HCT116 (cell line): ENCODE results near the gene CCBE1. TPM values are rescaled to one million over a fixed set of nuclear protein-coding genes. Genes with fewer than 3 reads are reported as not detected.

ENCODE experiments used
- ATAC-seq: fragments of 200-7000 bp; cut with Tn5 transposase; 2 replicates; pipeline ENCODE4 v1.9.1; 2020; ENCODE audit warnings: mild to moderate bottlenecking, moderate library complexity
- BruUV-seq: library from RNA; stranded (reverse); fragments of 400-500 nt; replicated peaks from 2 replicates; lab custom pipeline; 2021; lab: Mats Ljungman, UMichigan
- CTCF ChIA-PET: fragments of 300-600 bp; sonication (Branson Sonifier 250); formaldehyde crosslinking; loops from one replicate; lab custom pipeline; 2021; ENCODE audit warnings: antibody characterized with exemption; lab: Charles Lee
- POLR2A ChIA-PET: fragments of 300-600, 350-600 bp; sonication (Branson Sonifier 250); formaldehyde crosslinking; loops from one replicate; lab custom pipeline; 2021; ENCODE audit warnings: antibody characterized with exemption; lab: Charles Lee
- RAD21 ChIA-PET, 2 experiments: fragments of 300-600 bp; sonication (Branson Sonifier 250); formaldehyde crosslinking; loops; one replicate each; lab custom pipeline; 2023; ENCODE audit warnings: low total read pairs in 2 of 2; ENCODE audit not compliant: uncharacterized antibody in 2 of 2, unreplicated experiment in 2 of 2, low non-redundant PET in 1 of 2; lab: Charles Lee
- DNase-seq: peaks from one replicate; pipeline ENCODE4 v3.0.0-alpha.2; 2010; ENCODE audit warnings: low read depth, low spot score
- H2AFZ ChIP-seq: fragments of 200-600 bp; shearing (Covaris generic), sonication (generic); 2 replicates; pipeline ENCODE4 v1.6.1; 2017; ENCODE audit warnings: low read depth, mixed run types, mixed read lengths, antibody characterized with exemption, low read length; ENCODE audit not compliant: poor library complexity, severe bottlenecking
- H3K27ac ChIP-seq: 2 replicates; pipeline ENCODE4 v1.5.1; 2012; ENCODE audit warnings: low read depth, low read length
- H3K27me3 ChIP-seq: fragments of 200-600 bp; sonication (generic); 2 replicates; pipeline ENCODE4 v1.6.1; 2016; ENCODE audit warnings: mixed run types, low read length, mixed read lengths; ENCODE audit not compliant: insufficient read depth
- H3K36me3 ChIP-seq, 2 experiments: fragments of 200-500 bp in 1 of 2; fragments of 200-600 bp in 1 of 2; sonication (Bioruptor generic) in 1 of 2; sonication (generic) in 1 of 2; 2 replicates each; pipeline versions ENCODE4 v1.5.1 to v1.6.1; 2014 to 2016; ENCODE audit warnings: low read length in 2 of 2, inconsistent platforms in 1 of 2, mixed read lengths in 1 of 2, mixed run types in 1 of 2; ENCODE audit not compliant: insufficient read depth in 2 of 2, control insufficient read depth in 1 of 2
- H3K4me1 ChIP-seq, 2 experiments: fragments of 200-600 bp in 1 of 2; sonication (generic) in 1 of 2; 2 replicates each; pipeline versions ENCODE4 v1.5.1 to v1.6.1; 2012 to 2017; ENCODE audit warnings: low read length in 2 of 2, inconsistent platforms in 1 of 2, mild to moderate bottlenecking in 1 of 2, mixed read lengths in 1 of 2, mixed run types in 1 of 2, moderate library complexity in 1 of 2; ENCODE audit not compliant: insufficient read depth in 2 of 2, control insufficient read depth in 1 of 2
- H3K4me2 ChIP-seq: fragments of 200-600 bp; sonication (generic); 2 replicates; pipeline ENCODE4 v1.6.1; 2017; ENCODE audit warnings: mixed run types, low read length, mixed read lengths
- H3K4me3 ChIP-seq, 2 experiments: fragments of 200-600 bp in 1 of 2; sonication (generic) in 1 of 2; replicated peaks in 1 of 2; 2 replicates each; pipeline ENCODE4 v1.5.1; 2011 to 2016; ENCODE audit warnings: low read length in 2 of 2, control low read depth in 1 of 2, low read depth in 1 of 2, mild to moderate bottlenecking in 1 of 2, mixed read lengths in 1 of 2, mixed run types in 1 of 2
- H3K79me2 ChIP-seq: fragments of 200-600 bp; sonication (generic); 2 replicates; pipeline ENCODE4 v1.6.1; 2017; ENCODE audit warnings: mild to moderate bottlenecking, mixed run types, low read length, moderate library complexity, mixed read lengths; ENCODE audit not compliant: insufficient read depth
- H3K9ac ChIP-seq: fragments of 200-600 bp; sonication (generic); 2 replicates; pipeline ENCODE4 v1.6.1; 2016; ENCODE audit warnings: low read length, mixed read lengths
- H3K9me2 ChIP-seq: fragments of 200-600 bp; sonication (generic), shearing (Covaris generic); 2 replicates; pipeline ENCODE4 v1.6.1; 2017; ENCODE audit warnings: mixed run types, mild to moderate bottlenecking, moderate library complexity; ENCODE audit not compliant: insufficient read depth
- H3K9me3 ChIP-seq, 2 experiments: fragments of 200-500 bp in 1 of 2; fragments of 200-600 bp in 1 of 2; sonication (Bioruptor generic) in 1 of 2; sonication (generic) in 1 of 2; 2 replicates each; pipeline ENCODE4 v1.6.1; 2014 to 2017; ENCODE audit warnings: low read length in 2 of 2, mixed read lengths in 2 of 2, inconsistent platforms in 1 of 2, low read depth in 1 of 2, mild to moderate bottlenecking in 1 of 2, mixed run types in 1 of 2, moderate library complexity in 1 of 2; ENCODE audit not compliant: control insufficient read depth in 1 of 2, insufficient read depth in 1 of 2
- H4K20me1 ChIP-seq: fragments of 200-600 bp; sonication (generic), shearing (Covaris generic); 2 replicates; pipeline ENCODE4 v1.6.1; 2017; ENCODE audit warnings: mixed run types, mild to moderate bottlenecking, moderate library complexity; ENCODE audit not compliant: insufficient read depth
- CEBPB ChIP-seq: IDR thresholded peaks from 2 replicates; pipeline ENCODE4 v1.6.1; 2012; ENCODE audit warnings: low read depth
- EGR1 ChIP-seq: IDR thresholded peaks from 2 replicates; pipeline ENCODE4 v1.6.1; 2012; ENCODE audit warnings: low read depth
- EZH2 ChIP-seq: fragments of 200-600 bp; sonication (generic); IDR thresholded peaks from 2 replicates; pipeline ENCODE4 v1.6.1; 2017; ENCODE audit warnings: antibody characterized with exemption, mixed run types
- EZH2phosphoT487 ChIP-seq: fragments of 200-600 bp; IDR thresholded peaks from 2 replicates; pipeline ENCODE4 v1.6.1; 2018; ENCODE audit warnings: antibody characterized with exemption, borderline replicate concordance
- FOSL1 ChIP-seq: IDR thresholded peaks from 2 replicates; pipeline ENCODE4 v1.6.1; 2012; ENCODE audit warnings: low read depth
- JUND ChIP-seq: IDR thresholded peaks from 2 replicates; pipeline ENCODE4 v1.6.1; 2012
- POLR2A ChIP-seq: IDR thresholded peaks from 2 replicates; pipeline ENCODE4 v1.7.0; 2011; ENCODE audit warnings: borderline replicate concordance; ENCODE audit not compliant: insufficient read depth, insufficient read length; ENCODE audit errors: extremely low read depth
- POLR2AphosphoS5 ChIP-seq: IDR thresholded peaks from 2 replicates; pipeline ENCODE4 v1.6.1; 2011; ENCODE audit warnings: mild to moderate bottlenecking, low read depth, low read length, moderate library complexity
- RAD21 ChIP-seq: IDR thresholded peaks from 2 replicates; pipeline ENCODE4 v1.6.1; 2012; ENCODE audit warnings: low read depth, mild to moderate bottlenecking
- SP1 ChIP-seq: IDR thresholded peaks from 2 replicates; pipeline ENCODE4 v1.6.1; 2012; ENCODE audit warnings: low read depth
- SRF ChIP-seq: IDR thresholded peaks from 2 replicates; pipeline ENCODE4 v1.6.1; 2012; ENCODE audit warnings: low read depth
- TCF7L2 ChIP-seq: IDR thresholded peaks from 2 replicates; pipeline ENCODE4 v1.7.0; 2011; ENCODE audit warnings: borderline replicate concordance, inconsistent platforms; ENCODE audit not compliant: insufficient read depth, insufficient read length; ENCODE audit errors: extremely low read depth
- ZFX ChIP-seq: fragments of 450-650 bp; IDR thresholded peaks from 2 replicates; pipeline ENCODE4 v1.6.1; 2017
- ZNF274 ChIP-seq: fragments of 200-500 bp; sonication (Bioruptor generic); IDR thresholded peaks from 2 replicates; pipeline ENCODE4 v1.6.1; 2014; ENCODE audit warnings: mild to moderate bottlenecking, low read depth, low read length, inconsistent platforms
- intact Hi-C: fragments of 100-400 bp; cut with micrococcal nuclease; formaldehyde crosslinking; loops from 2 replicates; pipeline ENCODE4 v1.10.0; 2022
- total RNA-seq: library from RNA; stranded (reverse); gene quantifications from one replicate; pipeline ENCODE4 v1.2.1, GENCODE V29; 2021; ENCODE audit not compliant: unreplicated experiment
- TF ChIP-seq, protein P1 (sequence below): IDR thresholded peaks from 2 replicates; pipeline ENCODE4 v1.6.1; 2012
- TF ChIP-seq, protein P2 (sequence below), 3 experiments: fragments of 200-600 bp in 1 of 3; sonication (generic) in 1 of 3; IDR thresholded peaks in 2 of 3; conservative IDR thresholded peaks in 1 of 3; 2 replicates each; pipeline ENCODE4 v1.5.1; 2012 to 2017; ENCODE audit warnings: low read depth in 2 of 3, low read length in 2 of 3, antibody characterized with exemption in 1 of 3, borderline replicate concordance in 1 of 3, control low read depth in 1 of 3, mild to moderate bottlenecking in 1 of 3, mixed read lengths in 1 of 3, mixed run types in 1 of 3, moderate library complexity in 1 of 3; ENCODE audit not compliant: insufficient read depth in 1 of 3
- TF ChIP-seq, protein P3 (sequence below): IDR thresholded peaks from 2 replicates; pipeline ENCODE4 v1.6.1; 2012
- TF ChIP-seq, protein P4 (sequence below): IDR thresholded peaks from 2 replicates; pipeline ENCODE4 v1.6.1; 2012; ENCODE audit warnings: low read depth
- TF ChIP-seq, protein P5 (sequence below): IDR thresholded peaks from 2 replicates; pipeline ENCODE4 v1.6.1; 2011; ENCODE audit warnings: mild to moderate bottlenecking, low read length, moderate library complexity; ENCODE audit not compliant: insufficient replicate concordance; ENCODE audit errors: extremely low read depth

CCBE1 gene
- total RNA-seq, 1 experiment from 2014 or later = 0.84 TPM

DNA sequence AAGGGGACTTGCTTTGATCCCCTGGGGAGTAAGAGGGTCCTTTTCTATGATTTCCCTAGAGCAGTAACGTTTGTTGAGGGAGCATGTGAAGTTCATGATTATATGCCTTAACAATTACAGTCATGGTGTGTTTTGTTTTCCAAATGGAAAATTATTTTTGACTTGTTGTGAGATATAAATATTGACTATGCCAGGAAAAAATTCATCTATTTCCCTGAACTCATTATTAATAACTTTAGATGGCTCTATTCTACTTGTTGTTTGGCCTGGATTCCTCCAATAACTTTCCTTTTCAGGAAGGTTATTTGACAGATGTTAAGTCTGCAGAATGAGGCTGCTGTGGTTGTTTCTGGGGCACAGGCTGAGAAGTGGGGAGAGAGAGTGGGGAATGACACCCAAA, 266.1 kb downstream of the CCBE1 start:
- Histone ChIP-seq H3K27ac (no peak overlapping the region), H3K79me2 (no peaks in the 10 kb centered on the region), H3K4me1 (no peaks in the 10 kb centered on the region), H3K4me3 (no peak overlapping the region), H3K4me2 (no peak overlapping the region), H4K20me1 (no peaks in the 10 kb centered on the region), H3K36me3 (no peaks in the 10 kb centered on the region), H3K9me3 (no peaks in the 10 kb centered on the region), H3K9ac (no peak overlapping the region), H2AFZ (no peak overlapping the region), H3K27me3 (0 out of 2 replicates have a peak, but pooled peaks cover 3% of the 10 kb centered on the region), H3K9me2 (no peaks in the 10 kb centered on the region)
- BruUV-seq = no TSS peak
- ChIA-PET CTCF (no interaction called here), RAD21 (no interaction called here), POLR2A (no interaction called here)
- TF ChIP-seq, protein P1, sequence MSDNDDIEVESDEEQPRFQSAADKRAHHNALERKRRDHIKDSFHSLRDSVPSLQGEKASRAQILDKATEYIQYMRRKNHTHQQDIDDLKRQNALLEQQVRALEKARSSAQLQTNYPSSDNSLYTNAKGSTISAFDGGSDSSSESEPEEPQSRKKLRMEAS = no peak
- TF ChIP-seq ZNF274 (no peak), ZFX (no peak), FOSL1 (no peak), EZH2phosphoT487 (no peak), SP1 (no peak), SRF (no peak), EGR1 (no peak), JUND (no peak), EZH2 (no peak), CEBPB (no peak), POLR2A (no peak), POLR2AphosphoS5 (no peak), RAD21 (no peak), TCF7L2 (no peak)
- TF ChIP-seq, protein P2, sequence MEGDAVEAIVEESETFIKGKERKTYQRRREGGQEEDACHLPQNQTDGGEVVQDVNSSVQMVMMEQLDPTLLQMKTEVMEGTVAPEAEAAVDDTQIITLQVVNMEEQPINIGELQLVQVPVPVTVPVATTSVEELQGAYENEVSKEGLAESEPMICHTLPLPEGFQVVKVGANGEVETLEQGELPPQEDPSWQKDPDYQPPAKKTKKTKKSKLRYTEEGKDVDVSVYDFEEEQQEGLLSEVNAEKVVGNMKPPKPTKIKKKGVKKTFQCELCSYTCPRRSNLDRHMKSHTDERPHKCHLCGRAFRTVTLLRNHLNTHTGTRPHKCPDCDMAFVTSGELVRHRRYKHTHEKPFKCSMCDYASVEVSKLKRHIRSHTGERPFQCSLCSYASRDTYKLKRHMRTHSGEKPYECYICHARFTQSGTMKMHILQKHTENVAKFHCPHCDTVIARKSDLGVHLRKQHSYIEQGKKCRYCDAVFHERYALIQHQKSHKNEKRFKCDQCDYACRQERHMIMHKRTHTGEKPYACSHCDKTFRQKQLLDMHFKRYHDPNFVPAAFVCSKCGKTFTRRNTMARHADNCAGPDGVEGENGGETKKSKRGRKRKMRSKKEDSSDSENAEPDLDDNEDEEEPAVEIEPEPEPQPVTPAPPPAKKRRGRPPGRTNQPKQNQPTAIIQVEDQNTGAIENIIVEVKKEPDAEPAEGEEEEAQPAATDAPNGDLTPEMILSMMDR (IDR thresholded peaks at IDR 0.05 in 2 of 3, conservative IDR thresholded peaks at IDR 0.05 in 1 of 3; ENCODE audit: borderline replicate concordance in 1 of 3, insufficient read depth in 1 of 3, low read depth in 2 of 3, low read length in 2 of 3) = no peak
- TF ChIP-seq, protein P3, sequence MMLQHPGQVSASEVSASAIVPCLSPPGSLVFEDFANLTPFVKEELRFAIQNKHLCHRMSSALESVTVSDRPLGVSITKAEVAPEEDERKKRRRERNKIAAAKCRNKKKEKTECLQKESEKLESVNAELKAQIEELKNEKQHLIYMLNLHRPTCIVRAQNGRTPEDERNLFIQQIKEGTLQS = no peak
- TF ChIP-seq, protein P4, sequence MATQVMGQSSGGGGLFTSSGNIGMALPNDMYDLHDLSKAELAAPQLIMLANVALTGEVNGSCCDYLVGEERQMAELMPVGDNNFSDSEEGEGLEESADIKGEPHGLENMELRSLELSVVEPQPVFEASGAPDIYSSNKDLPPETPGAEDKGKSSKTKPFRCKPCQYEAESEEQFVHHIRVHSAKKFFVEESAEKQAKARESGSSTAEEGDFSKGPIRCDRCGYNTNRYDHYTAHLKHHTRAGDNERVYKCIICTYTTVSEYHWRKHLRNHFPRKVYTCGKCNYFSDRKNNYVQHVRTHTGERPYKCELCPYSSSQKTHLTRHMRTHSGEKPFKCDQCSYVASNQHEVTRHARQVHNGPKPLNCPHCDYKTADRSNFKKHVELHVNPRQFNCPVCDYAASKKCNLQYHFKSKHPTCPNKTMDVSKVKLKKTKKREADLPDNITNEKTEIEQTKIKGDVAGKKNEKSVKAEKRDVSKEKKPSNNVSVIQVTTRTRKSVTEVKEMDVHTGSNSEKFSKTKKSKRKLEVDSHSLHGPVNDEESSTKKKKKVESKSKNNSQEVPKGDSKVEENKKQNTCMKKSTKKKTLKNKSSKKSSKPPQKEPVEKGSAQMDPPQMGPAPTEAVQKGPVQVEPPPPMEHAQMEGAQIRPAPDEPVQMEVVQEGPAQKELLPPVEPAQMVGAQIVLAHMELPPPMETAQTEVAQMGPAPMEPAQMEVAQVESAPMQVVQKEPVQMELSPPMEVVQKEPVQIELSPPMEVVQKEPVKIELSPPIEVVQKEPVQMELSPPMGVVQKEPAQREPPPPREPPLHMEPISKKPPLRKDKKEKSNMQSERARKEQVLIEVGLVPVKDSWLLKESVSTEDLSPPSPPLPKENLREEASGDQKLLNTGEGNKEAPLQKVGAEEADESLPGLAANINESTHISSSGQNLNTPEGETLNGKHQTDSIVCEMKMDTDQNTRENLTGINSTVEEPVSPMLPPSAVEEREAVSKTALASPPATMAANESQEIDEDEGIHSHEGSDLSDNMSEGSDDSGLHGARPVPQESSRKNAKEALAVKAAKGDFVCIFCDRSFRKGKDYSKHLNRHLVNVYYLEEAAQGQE = no peak
- TF ChIP-seq, protein P5, sequence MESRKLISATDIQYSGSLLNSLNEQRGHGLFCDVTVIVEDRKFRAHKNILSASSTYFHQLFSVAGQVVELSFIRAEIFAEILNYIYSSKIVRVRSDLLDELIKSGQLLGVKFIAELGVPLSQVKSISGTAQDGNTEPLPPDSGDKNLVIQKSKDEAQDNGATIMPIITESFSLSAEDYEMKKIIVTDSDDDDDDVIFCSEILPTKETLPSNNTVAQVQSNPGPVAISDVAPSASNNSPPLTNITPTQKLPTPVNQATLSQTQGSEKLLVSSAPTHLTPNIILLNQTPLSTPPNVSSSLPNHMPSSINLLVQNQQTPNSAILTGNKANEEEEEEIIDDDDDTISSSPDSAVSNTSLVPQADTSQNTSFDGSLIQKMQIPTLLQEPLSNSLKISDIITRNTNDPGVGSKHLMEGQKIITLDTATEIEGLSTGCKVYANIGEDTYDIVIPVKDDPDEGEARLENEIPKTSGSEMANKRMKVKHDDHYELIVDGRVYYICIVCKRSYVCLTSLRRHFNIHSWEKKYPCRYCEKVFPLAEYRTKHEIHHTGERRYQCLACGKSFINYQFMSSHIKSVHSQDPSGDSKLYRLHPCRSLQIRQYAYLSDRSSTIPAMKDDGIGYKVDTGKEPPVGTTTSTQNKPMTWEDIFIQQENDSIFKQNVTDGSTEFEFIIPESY = no peak
- no peak for ATAC-seq
- intact Hi-C loops = no loop called here
- DNase-seq = no peak
